ENCODE measurements around the gene CEP295NL.

DNA sequence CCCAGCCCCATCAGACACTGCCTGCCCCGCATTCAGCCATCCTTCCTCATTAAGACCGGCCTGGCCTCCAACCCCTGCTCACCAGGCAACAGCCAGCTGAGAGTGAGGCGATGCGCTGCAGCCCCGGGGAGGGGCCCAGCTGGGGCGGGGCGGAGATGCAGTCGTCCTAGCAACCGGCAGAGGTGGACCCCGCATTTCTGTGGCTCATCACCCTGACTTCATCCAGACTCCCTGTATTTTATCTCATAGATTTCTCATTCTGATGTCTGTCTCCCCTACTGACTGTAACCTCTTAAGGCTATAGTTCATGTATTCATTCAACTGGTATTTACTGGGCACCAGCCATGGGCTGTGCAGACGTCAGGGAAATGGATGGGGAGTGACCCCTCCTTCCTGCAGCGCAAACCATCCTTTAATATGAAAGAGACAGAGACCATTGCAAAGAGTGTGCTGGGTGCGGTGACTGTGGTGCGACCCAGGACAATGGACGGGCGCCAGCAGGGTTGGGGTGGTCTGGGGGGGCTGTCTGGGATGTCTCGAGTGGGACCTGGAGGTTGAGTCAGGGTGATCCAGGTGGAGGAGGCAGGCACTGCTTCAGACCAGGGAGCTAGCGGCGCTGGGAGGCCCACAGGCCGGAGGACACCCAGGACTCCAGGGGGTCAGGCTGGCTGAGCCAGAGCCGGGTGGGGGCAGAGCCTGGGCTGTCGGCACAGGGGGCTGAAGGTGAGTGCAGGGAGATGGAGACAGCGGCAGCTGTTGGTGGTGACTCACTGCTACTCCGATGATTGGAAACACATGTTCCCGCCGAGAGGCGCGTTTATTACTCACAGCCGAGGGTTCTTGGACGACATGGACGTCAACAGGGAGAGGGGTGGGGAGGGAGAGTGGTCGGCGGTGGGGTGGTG, 32.7 kb upstream of the CEP295NL start:
- TF ChIP-seq, protein P1, sequence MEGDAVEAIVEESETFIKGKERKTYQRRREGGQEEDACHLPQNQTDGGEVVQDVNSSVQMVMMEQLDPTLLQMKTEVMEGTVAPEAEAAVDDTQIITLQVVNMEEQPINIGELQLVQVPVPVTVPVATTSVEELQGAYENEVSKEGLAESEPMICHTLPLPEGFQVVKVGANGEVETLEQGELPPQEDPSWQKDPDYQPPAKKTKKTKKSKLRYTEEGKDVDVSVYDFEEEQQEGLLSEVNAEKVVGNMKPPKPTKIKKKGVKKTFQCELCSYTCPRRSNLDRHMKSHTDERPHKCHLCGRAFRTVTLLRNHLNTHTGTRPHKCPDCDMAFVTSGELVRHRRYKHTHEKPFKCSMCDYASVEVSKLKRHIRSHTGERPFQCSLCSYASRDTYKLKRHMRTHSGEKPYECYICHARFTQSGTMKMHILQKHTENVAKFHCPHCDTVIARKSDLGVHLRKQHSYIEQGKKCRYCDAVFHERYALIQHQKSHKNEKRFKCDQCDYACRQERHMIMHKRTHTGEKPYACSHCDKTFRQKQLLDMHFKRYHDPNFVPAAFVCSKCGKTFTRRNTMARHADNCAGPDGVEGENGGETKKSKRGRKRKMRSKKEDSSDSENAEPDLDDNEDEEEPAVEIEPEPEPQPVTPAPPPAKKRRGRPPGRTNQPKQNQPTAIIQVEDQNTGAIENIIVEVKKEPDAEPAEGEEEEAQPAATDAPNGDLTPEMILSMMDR (IDR thresholded peaks at IDR 0.05), result no peak
- TF ChIP-seq SIN3A (IDR thresholded peaks at IDR 0.05; ENCODE audit: borderline replicate concordance, insufficient read depth, low read depth, low read length) (no peak), POLR2AphosphoS5 (IDR thresholded peaks at IDR 0.05; ENCODE audit: low read depth, low read length) (no peak)
- TF ChIP-seq, protein P2, sequence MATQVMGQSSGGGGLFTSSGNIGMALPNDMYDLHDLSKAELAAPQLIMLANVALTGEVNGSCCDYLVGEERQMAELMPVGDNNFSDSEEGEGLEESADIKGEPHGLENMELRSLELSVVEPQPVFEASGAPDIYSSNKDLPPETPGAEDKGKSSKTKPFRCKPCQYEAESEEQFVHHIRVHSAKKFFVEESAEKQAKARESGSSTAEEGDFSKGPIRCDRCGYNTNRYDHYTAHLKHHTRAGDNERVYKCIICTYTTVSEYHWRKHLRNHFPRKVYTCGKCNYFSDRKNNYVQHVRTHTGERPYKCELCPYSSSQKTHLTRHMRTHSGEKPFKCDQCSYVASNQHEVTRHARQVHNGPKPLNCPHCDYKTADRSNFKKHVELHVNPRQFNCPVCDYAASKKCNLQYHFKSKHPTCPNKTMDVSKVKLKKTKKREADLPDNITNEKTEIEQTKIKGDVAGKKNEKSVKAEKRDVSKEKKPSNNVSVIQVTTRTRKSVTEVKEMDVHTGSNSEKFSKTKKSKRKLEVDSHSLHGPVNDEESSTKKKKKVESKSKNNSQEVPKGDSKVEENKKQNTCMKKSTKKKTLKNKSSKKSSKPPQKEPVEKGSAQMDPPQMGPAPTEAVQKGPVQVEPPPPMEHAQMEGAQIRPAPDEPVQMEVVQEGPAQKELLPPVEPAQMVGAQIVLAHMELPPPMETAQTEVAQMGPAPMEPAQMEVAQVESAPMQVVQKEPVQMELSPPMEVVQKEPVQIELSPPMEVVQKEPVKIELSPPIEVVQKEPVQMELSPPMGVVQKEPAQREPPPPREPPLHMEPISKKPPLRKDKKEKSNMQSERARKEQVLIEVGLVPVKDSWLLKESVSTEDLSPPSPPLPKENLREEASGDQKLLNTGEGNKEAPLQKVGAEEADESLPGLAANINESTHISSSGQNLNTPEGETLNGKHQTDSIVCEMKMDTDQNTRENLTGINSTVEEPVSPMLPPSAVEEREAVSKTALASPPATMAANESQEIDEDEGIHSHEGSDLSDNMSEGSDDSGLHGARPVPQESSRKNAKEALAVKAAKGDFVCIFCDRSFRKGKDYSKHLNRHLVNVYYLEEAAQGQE (IDR thresholded peaks at IDR 0.05; ENCODE audit: insufficient read depth in 1 of 2, low read depth in 2 of 2, low read length in 1 of 2), result no peak

Measured in Panc1 (cell line).